Naive B cell (primary cell): ENCODE measurements around the gene DENND5B. TPM values are rescaled to one million over a fixed set of nuclear protein-coding genes. Genes with fewer than 3 reads are reported as not detected.
A peak's percentile ranks its signal among the peaks of the same experiment; 100 is the strongest.
"Not testable (repeated sequence)": the region's sequence is repeated elsewhere in the genome, so short reads cannot be mapped to it uniquely, and the experiment has no call there.

ENCODE experiments used
- ATAC-seq, 2 donors: fragments of 150-1000 bp; cut with Tn5 transposase; 2 replicates each; pipeline ENCODE4 v1.10.0; 2021; ENCODE audit warnings: low read depth in 2 of 2, mild to moderate bottlenecking in 2 of 2, moderate library complexity in 2 of 2
- DNase-seq: peaks from one replicate; pipeline ENCODE4 v3.0.0; 2022
- H3K27ac Mint-ChIP-seq, 6 donors: one replicate each; pipeline ENCODE4 v1.8.0; 2020 to 2022; ENCODE audit warnings: mild to moderate bottlenecking in 6 of 6, mixed read lengths in 6 of 6, moderate library complexity in 5 of 6, inconsistent platforms in 2 of 6
- H3K27me3 Mint-ChIP-seq, 3 donors: one replicate each; pipeline ENCODE4 v1.8.0; 2021 to 2022; ENCODE audit warnings: mixed read lengths in 3 of 3, mild to moderate bottlenecking in 1 of 3
- H3K36me3 Mint-ChIP-seq, 2 donors: one replicate each; pipeline ENCODE4 v1.8.0; 2020 to 2022; ENCODE audit warnings: mixed read lengths in 2 of 2, inconsistent platforms in 1 of 2, mild to moderate bottlenecking in 1 of 2
- H3K4me1 Mint-ChIP-seq, 3 donors: one replicate each; pipeline ENCODE4 v1.8.0; 2020 to 2022; ENCODE audit warnings: mixed read lengths in 3 of 3, inconsistent platforms in 1 of 3, mild to moderate bottlenecking in 1 of 3, moderate library complexity in 1 of 3
- H3K4me3 Mint-ChIP-seq, 8 donors: one replicate each; pipeline ENCODE4 v1.8.0; 2020 to 2022; ENCODE audit warnings: mild to moderate bottlenecking in 8 of 8, mixed read lengths in 8 of 8, moderate library complexity in 8 of 8, inconsistent platforms in 2 of 8
- H3K9me3 Mint-ChIP-seq, 7 donors: one replicate each; pipeline ENCODE4 v1.8.0; 2020 to 2022; ENCODE audit warnings: mixed read lengths in 7 of 7, mild to moderate bottlenecking in 5 of 7, inconsistent platforms in 2 of 7, moderate library complexity in 1 of 7
- polyA plus RNA-seq, 6 donors: library from polyadenylated mRNA; unstranded; fragments of 300-500 nt; fragmentation: Illumina TruSeq; gene quantifications; one replicate each; pipeline ENCODE4 v1.2.3, GENCODE V29; 2021; ENCODE audit warnings: low read depth in 6 of 6

The DENND5B gene
- polyA plus RNA-seq, 6 donors from 2014 or later: 13.4 to 41.8 (median 30.5) TPM

- no peak overlapping the region for H3K4me3 Mint-ChIP-seq
- no peak for ATAC-seq
- no peak for DNase-seq
- H3K4me1 Mint-ChIP-seq: peaks cover 0 to 5% (median 0%) of the 10 kb centered on the region in 3 donors
- no peaks in the 10 kb centered on the region for H3K27me3 Mint-ChIP-seq
- H3K27ac Mint-ChIP-seq: peak overlapping the region in 1 of 6 donors; percentile 57
- H3K36me3 Mint-ChIP-seq: peaks cover 10 to 38% of the 10 kb centered on the region in 2 donors
- H3K9me3 Mint-ChIP-seq: no peaks in the 10 kb centered on the region
These were observed 197.9 kb downstream of the DENND5B start for GRCh38 chr12:31393004-31393550.

- H3K9me3 Mint-ChIP-seq: no peaks in the 10 kb centered on the region
These were observed 199.9 kb downstream of the DENND5B start for GRCh38 chr12:31390991-31391390.

GRCh38 chr12:31388713-31389112, 202.2 kb downstream of the DENND5B start:
- Mint-ChIP-seq H3K4me3 (no peak overlapping the region), H3K4me1 (peaks cover 0 to 5% (median 0%) of the 10 kb centered on the region in 3 donors), H3K27me3 (no peaks in the 10 kb centered on the region), H3K9me3 (no peaks in the 10 kb centered on the region), H3K36me3 (peaks cover 27 to 53% of the 10 kb centered on the region in 2 donors), H3K27ac (peak overlapping the region in 1 of 6 donors; percentile 8)
- ATAC-seq (no peak), DNase-seq (no peak)

More at GRCh38 chr12:31390991-31391390, 199.9 kb downstream of the DENND5B start:
- no peak for ATAC-seq
- Mint-ChIP-seq H3K27me3 (no peaks in the 10 kb centered on the region), H3K4me3 (no peak overlapping the region), H3K36me3 (peaks cover 27 to 49% of the 10 kb centered on the region in 2 donors), H3K4me1 (peaks cover 0 to 5% (median 0%) of the 10 kb centered on the region in 3 donors), H3K27ac (peak overlapping the region in 2 of 6 donors; percentile 5 to 40)
- no peak for DNase-seq

- Mint-ChIP-seq H3K27ac (peak overlapping the region in 1 of 6 donors; percentile 57), H3K4me3 (no peak overlapping the region), H3K9me3 (no peaks in the 10 kb centered on the region), H3K4me1 (peaks cover 0 to 5% (median 0%) of the 10 kb centered on the region in 3 donors), H3K36me3 (peaks cover 27 to 45% of the 10 kb centered on the region in 2 donors), H3K27me3 (no peaks in the 10 kb centered on the region)
- no peak for ATAC-seq
- DNase-seq: no peak
These were observed 203.5 kb downstream of the DENND5B start for GRCh38 chr12:31387466-31387865.

- Mint-ChIP-seq H3K36me3 (peaks cover 30 to 41% of the 10 kb centered on the region in 2 donors), H3K4me3 (no peak overlapping the region), H3K4me1 (peaks cover 0 to 5% (median 0%) of the 10 kb centered on the region in 3 donors), H3K27ac (no peak overlapping the region), H3K27me3 (no peaks in the 10 kb centered on the region), H3K9me3 (no peaks in the 10 kb centered on the region)
- DNase-seq (no peak), ATAC-seq (no peak)
These were observed 203.9 kb downstream of the DENND5B start for GRCh38 chr12:31387011-31387410.

- H3K9me3 Mint-ChIP-seq: no peaks in the 10 kb centered on the region
- peaks cover 30 to 40% of the 10 kb centered on the region in 2 donors for H3K36me3 Mint-ChIP-seq
- DNase-seq (no peak), ATAC-seq (no peak)
- peaks cover 0 to 4% (median 0%) of the 10 kb centered on the region in 3 donors for H3K4me1 Mint-ChIP-seq
- H3K4me3 Mint-ChIP-seq: no peak overlapping the region
- no peaks in the 10 kb centered on the region for H3K27me3 Mint-ChIP-seq
- H3K27ac Mint-ChIP-seq: peak overlapping the region in 2 of 6 donors; percentile 22 to 43
These were observed 204.6 kb downstream of the DENND5B start for GRCh38 chr12:31386364-31386777.

GRCh38 chr12:31377210-31377609, 213.7 kb downstream of the DENND5B start:
- H3K27ac Mint-ChIP-seq, DNase-seq, H3K4me1 Mint-ChIP-seq, H3K36me3 Mint-ChIP-seq, H3K4me3 Mint-ChIP-seq, ATAC-seq, H3K9me3 Mint-ChIP-seq, H3K27me3 Mint-ChIP-seq: not testable (repeated sequence)

GRCh38 chr12:31375422-31375821, 215.5 kb downstream of the DENND5B start:
- H3K27ac Mint-ChIP-seq, DNase-seq, H3K36me3 Mint-ChIP-seq, H3K27me3 Mint-ChIP-seq, ATAC-seq, H3K4me3 Mint-ChIP-seq, H3K9me3 Mint-ChIP-seq, H3K4me1 Mint-ChIP-seq: not testable (repeated sequence)

- DNase-seq: no peak
- Mint-ChIP-seq H3K9me3 (peaks cover 0 to 1% (median 0%) of the 10 kb centered on the region in 7 donors), H3K27me3 (peaks cover 0 to 15% (median 0%) of the 10 kb centered on the region in 3 donors), H3K27ac (peak overlapping the region in 1 of 6 donors; percentile 40), H3K36me3 (no peaks in the 10 kb centered on the region), H3K4me3 (no peak overlapping the region), H3K4me1 (no peaks in the 10 kb centered on the region)
- no peak for ATAC-seq
These were observed 219.7 kb downstream of the DENND5B start for GRCh38 chr12:31371256-31371620.

GRCh38 chr12:31370531-31371255, 220.2 kb downstream of the DENND5B start:
- Mint-ChIP-seq H3K36me3 (no peaks in the 10 kb centered on the region), H3K4me1 (no peaks in the 10 kb centered on the region), H3K27me3 (peaks cover 0 to 15% (median 0%) of the 10 kb centered on the region in 3 donors), H3K4me3 (no peak overlapping the region), H3K27ac (peak overlapping the region in 2 of 6 donors; percentile 40 to 73), H3K9me3 (peaks cover 0 to 1% (median 0%) of the 10 kb centered on the region in 7 donors)
- no peak for DNase-seq
- ATAC-seq: no peak

GRCh38 chr12:31369712-31370521, 221.0 kb downstream of the DENND5B start:
- Mint-ChIP-seq H3K9me3 (peaks cover 0 to 1% (median 0%) of the 10 kb centered on the region in 7 donors), H3K36me3 (no peaks in the 10 kb centered on the region), H3K4me1 (no peaks in the 10 kb centered on the region), H3K27ac (peak overlapping the region in 1 of 6 donors; percentile 18), H3K27me3 (peaks cover 0 to 15% (median 0%) of the 10 kb centered on the region in 3 donors), H3K4me3 (no peak overlapping the region)
- ATAC-seq (no peak), DNase-seq (no peak)

GRCh38 chr12:31368666-31369361, 222.1 kb downstream of the DENND5B start:
- H3K4me3 Mint-ChIP-seq: no peak overlapping the region
- DNase-seq (no peak), ATAC-seq (no peak)
- peaks cover 0 to 1% (median 0%) of the 10 kb centered on the region in 7 donors for H3K9me3 Mint-ChIP-seq
- peaks cover 0 to 15% (median 0%) of the 10 kb centered on the region in 3 donors for H3K27me3 Mint-ChIP-seq
- H3K4me1 Mint-ChIP-seq: peaks cover 0 to 3% (median 1%) of the 10 kb centered on the region in 3 donors
- peak overlapping the region in 1 of 6 donors; percentile 23 for H3K27ac Mint-ChIP-seq
- H3K36me3 Mint-ChIP-seq: no peaks in the 10 kb centered on the region

GRCh38 chr12:31366104-31366621, 224.8 kb downstream of the DENND5B start:
- no peaks in the 10 kb centered on the region for H3K9me3 Mint-ChIP-seq
- H3K4me1 Mint-ChIP-seq: peaks cover 14 to 24% (median 20%) of the 10 kb centered on the region in 3 donors
- DNase-seq (no peak), ATAC-seq (no peak)
- H3K27ac Mint-ChIP-seq: no peak overlapping the region
- no peaks in the 10 kb centered on the region for H3K36me3 Mint-ChIP-seq
- H3K27me3 Mint-ChIP-seq: peaks cover 0 to 12% (median 0%) of the 10 kb centered on the region in 3 donors
- H3K4me3 Mint-ChIP-seq: no peak overlapping the region
